HG03469 (cell line): ENCODE data around the gene MUS81.

Experiments
- ATAC-seq: cut with Tn5 transposase; IDR thresholded peaks from one replicate; pipeline ENCODE4 v1.9.1; 2021; ENCODE audit warnings: mild to moderate bottlenecking, moderate library complexity, moderate number of reproducible peaks; ENCODE audit not compliant: unreplicated experiment

Gene MUS81

GRCh38 chr11:65911682-65912568 lies 51.7 kb downstream of the MUS81 start:
- no peak for ATAC-seq

GRCh38 chr11:65912845-65913244 lies 52.6 kb downstream of the MUS81 start:
- ATAC-seq, result no peak

- ATAC-seq, result no peak
These were observed 55.0 kb downstream of the MUS81 start for GRCh38 chr11:65915101-65915820.

GRCh38 chr11:65915821-65916251 lies 55.6 kb downstream of the MUS81 start:
- ATAC-seq, result no peak
